HCT116 (cell line): ENCODE data around the gene MTURN. TPM values are rescaled to one million over a fixed set of nuclear protein-coding genes. Genes with fewer than 3 reads are reported as not detected.
A peak's percentile ranks its signal among the peaks of the same experiment; 100 is the strongest.

ENCODE experiments used
- ATAC-seq: fragments of 200-7000 bp; cut with Tn5 transposase; 2 replicates; pipeline ENCODE4 v1.9.1; 2020; ENCODE audit warnings: mild to moderate bottlenecking, moderate library complexity
- BruUV-seq: library from RNA; stranded (reverse); fragments of 400-500 nt; replicated peaks from 2 replicates; lab custom pipeline; 2021; lab: Mats Ljungman, UMichigan
- CTCF ChIA-PET: fragments of 300-600 bp; sonication (Branson Sonifier 250); formaldehyde crosslinking; loops from one replicate; lab custom pipeline; 2021; ENCODE audit warnings: antibody characterized with exemption; lab: Charles Lee
- POLR2A ChIA-PET: fragments of 300-600, 350-600 bp; sonication (Branson Sonifier 250); formaldehyde crosslinking; loops from one replicate; lab custom pipeline; 2021; ENCODE audit warnings: antibody characterized with exemption; lab: Charles Lee
- RAD21 ChIA-PET, 2 experiments: fragments of 300-600 bp; sonication (Branson Sonifier 250); formaldehyde crosslinking; loops; one replicate each; lab custom pipeline; 2023; ENCODE audit warnings: low total read pairs in 2 of 2; ENCODE audit not compliant: uncharacterized antibody in 2 of 2, unreplicated experiment in 2 of 2, low non-redundant PET in 1 of 2; lab: Charles Lee
- DNase-seq: peaks from one replicate; pipeline ENCODE4 v3.0.0-alpha.2; 2010; ENCODE audit warnings: low read depth, low spot score
- H2AFZ ChIP-seq: fragments of 200-600 bp; shearing (Covaris generic), sonication (generic); 2 replicates; pipeline ENCODE4 v1.6.1; 2017; ENCODE audit warnings: low read depth, mixed run types, mixed read lengths, antibody characterized with exemption, low read length; ENCODE audit not compliant: poor library complexity, severe bottlenecking
- H3K27ac ChIP-seq: 2 replicates; pipeline ENCODE4 v1.5.1; 2012; ENCODE audit warnings: low read depth, low read length
- H3K27me3 ChIP-seq: fragments of 200-600 bp; sonication (generic); 2 replicates; pipeline ENCODE4 v1.6.1; 2016; ENCODE audit warnings: mixed run types, low read length, mixed read lengths; ENCODE audit not compliant: insufficient read depth
- H3K36me3 ChIP-seq, 2 experiments: fragments of 200-500 bp in 1 of 2; fragments of 200-600 bp in 1 of 2; sonication (Bioruptor generic) in 1 of 2; sonication (generic) in 1 of 2; 2 replicates each; pipeline versions ENCODE4 v1.5.1 to v1.6.1; 2014 to 2016; ENCODE audit warnings: low read length in 2 of 2, inconsistent platforms in 1 of 2, mixed read lengths in 1 of 2, mixed run types in 1 of 2; ENCODE audit not compliant: insufficient read depth in 2 of 2, control insufficient read depth in 1 of 2
- H3K4me1 ChIP-seq, 2 experiments: fragments of 200-600 bp in 1 of 2; sonication (generic) in 1 of 2; 2 replicates each; pipeline versions ENCODE4 v1.5.1 to v1.6.1; 2012 to 2017; ENCODE audit warnings: low read length in 2 of 2, inconsistent platforms in 1 of 2, mild to moderate bottlenecking in 1 of 2, mixed read lengths in 1 of 2, mixed run types in 1 of 2, moderate library complexity in 1 of 2; ENCODE audit not compliant: insufficient read depth in 2 of 2, control insufficient read depth in 1 of 2
- H3K4me2 ChIP-seq: fragments of 200-600 bp; sonication (generic); 2 replicates; pipeline ENCODE4 v1.6.1; 2017; ENCODE audit warnings: mixed run types, low read length, mixed read lengths
- H3K4me3 ChIP-seq, 2 experiments: fragments of 200-600 bp in 1 of 2; sonication (generic) in 1 of 2; replicated peaks in 1 of 2; 2 replicates each; pipeline ENCODE4 v1.5.1; 2011 to 2016; ENCODE audit warnings: low read length in 2 of 2, control low read depth in 1 of 2, low read depth in 1 of 2, mild to moderate bottlenecking in 1 of 2, mixed read lengths in 1 of 2, mixed run types in 1 of 2
- H3K79me2 ChIP-seq: fragments of 200-600 bp; sonication (generic); 2 replicates; pipeline ENCODE4 v1.6.1; 2017; ENCODE audit warnings: mild to moderate bottlenecking, mixed run types, low read length, moderate library complexity, mixed read lengths; ENCODE audit not compliant: insufficient read depth
- H3K9ac ChIP-seq: fragments of 200-600 bp; sonication (generic); 2 replicates; pipeline ENCODE4 v1.6.1; 2016; ENCODE audit warnings: low read length, mixed read lengths
- H3K9me2 ChIP-seq: fragments of 200-600 bp; sonication (generic), shearing (Covaris generic); 2 replicates; pipeline ENCODE4 v1.6.1; 2017; ENCODE audit warnings: mixed run types, mild to moderate bottlenecking, moderate library complexity; ENCODE audit not compliant: insufficient read depth
- H3K9me3 ChIP-seq, 2 experiments: fragments of 200-500 bp in 1 of 2; fragments of 200-600 bp in 1 of 2; sonication (Bioruptor generic) in 1 of 2; sonication (generic) in 1 of 2; 2 replicates each; pipeline ENCODE4 v1.6.1; 2014 to 2017; ENCODE audit warnings: low read length in 2 of 2, mixed read lengths in 2 of 2, inconsistent platforms in 1 of 2, low read depth in 1 of 2, mild to moderate bottlenecking in 1 of 2, mixed run types in 1 of 2, moderate library complexity in 1 of 2; ENCODE audit not compliant: control insufficient read depth in 1 of 2, insufficient read depth in 1 of 2
- H4K20me1 ChIP-seq: fragments of 200-600 bp; sonication (generic), shearing (Covaris generic); 2 replicates; pipeline ENCODE4 v1.6.1; 2017; ENCODE audit warnings: mixed run types, mild to moderate bottlenecking, moderate library complexity; ENCODE audit not compliant: insufficient read depth
- CBX3 ChIP-seq: IDR thresholded peaks from 2 replicates; pipeline ENCODE4 v1.6.1; 2012; ENCODE audit warnings: low read depth
- CEBPB ChIP-seq: IDR thresholded peaks from 2 replicates; pipeline ENCODE4 v1.6.1; 2012; ENCODE audit warnings: low read depth
- EGR1 ChIP-seq: IDR thresholded peaks from 2 replicates; pipeline ENCODE4 v1.6.1; 2012; ENCODE audit warnings: low read depth
- ELF1 ChIP-seq: IDR thresholded peaks from 2 replicates; pipeline ENCODE4 v1.6.1; 2012; ENCODE audit warnings: low read depth, borderline replicate concordance
- EZH2 ChIP-seq: fragments of 200-600 bp; sonication (generic); IDR thresholded peaks from 2 replicates; pipeline ENCODE4 v1.6.1; 2017; ENCODE audit warnings: antibody characterized with exemption, mixed run types
- EZH2phosphoT487 ChIP-seq: fragments of 200-600 bp; IDR thresholded peaks from 2 replicates; pipeline ENCODE4 v1.6.1; 2018; ENCODE audit warnings: antibody characterized with exemption, borderline replicate concordance
- JUND ChIP-seq: IDR thresholded peaks from 2 replicates; pipeline ENCODE4 v1.6.1; 2012
- POLR2A ChIP-seq: IDR thresholded peaks from 2 replicates; pipeline ENCODE4 v1.7.0; 2011; ENCODE audit warnings: borderline replicate concordance; ENCODE audit not compliant: insufficient read depth, insufficient read length; ENCODE audit errors: extremely low read depth
- POLR2AphosphoS5 ChIP-seq: IDR thresholded peaks from 2 replicates; pipeline ENCODE4 v1.6.1; 2011; ENCODE audit warnings: mild to moderate bottlenecking, low read depth, low read length, moderate library complexity
- RAD21 ChIP-seq: IDR thresholded peaks from 2 replicates; pipeline ENCODE4 v1.6.1; 2012; ENCODE audit warnings: low read depth, mild to moderate bottlenecking
- SIN3A ChIP-seq: IDR thresholded peaks from 2 replicates; pipeline ENCODE4 v1.6.1; 2012; ENCODE audit warnings: low read depth
- SP1 ChIP-seq: IDR thresholded peaks from 2 replicates; pipeline ENCODE4 v1.6.1; 2012; ENCODE audit warnings: low read depth
- YY1 ChIP-seq: IDR thresholded peaks from 2 replicates; pipeline ENCODE4 v1.6.1; 2011; ENCODE audit warnings: low read length, low read depth, moderate library complexity, mild to moderate bottlenecking; ENCODE audit not compliant: insufficient replicate concordance; ENCODE audit errors: extremely low read depth
- ZNF274 ChIP-seq: fragments of 200-500 bp; sonication (Bioruptor generic); IDR thresholded peaks from 2 replicates; pipeline ENCODE4 v1.6.1; 2014; ENCODE audit warnings: mild to moderate bottlenecking, low read depth, low read length, inconsistent platforms
- intact Hi-C: fragments of 100-400 bp; cut with micrococcal nuclease; formaldehyde crosslinking; loops from 2 replicates; pipeline ENCODE4 v1.10.0; 2022
- total RNA-seq: library from RNA; stranded (reverse); gene quantifications from one replicate; pipeline ENCODE4 v1.2.1, GENCODE V29; 2021; ENCODE audit not compliant: unreplicated experiment
- TF ChIP-seq, protein P1 (sequence below): IDR thresholded peaks from 2 replicates; pipeline ENCODE4 v1.6.1; 2011; ENCODE audit warnings: mild to moderate bottlenecking, low read length, moderate library complexity; ENCODE audit not compliant: insufficient replicate concordance; ENCODE audit errors: extremely low read depth
- TF ChIP-seq, protein P2 (sequence below), 3 experiments: fragments of 200-600 bp in 1 of 3; sonication (generic) in 1 of 3; IDR thresholded peaks in 2 of 3; conservative IDR thresholded peaks in 1 of 3; 2 replicates each; pipeline ENCODE4 v1.5.1; 2012 to 2017; ENCODE audit warnings: low read depth in 2 of 3, low read length in 2 of 3, antibody characterized with exemption in 1 of 3, borderline replicate concordance in 1 of 3, control low read depth in 1 of 3, mild to moderate bottlenecking in 1 of 3, mixed read lengths in 1 of 3, mixed run types in 1 of 3, moderate library complexity in 1 of 3; ENCODE audit not compliant: insufficient read depth in 1 of 3

Gene MTURN
- total RNA-seq, 1 experiment from 2014 or later = 7.5 TPM

GRCh38 chr7:30173058-30173897 is 38.5 kb downstream of the MTURN start:
- Histone ChIP-seq H3K9ac (no peak overlapping the region), H4K20me1 (no peaks in the 10 kb centered on the region), H3K79me2 (no peaks in the 10 kb centered on the region)
- DNase-seq (no peak), ATAC-seq (peak; percentile 78)
- TF ChIP-seq POLR2AphosphoS5 (no peak), RAD21 (peak; percentile 28; the same call in 1 of the 2 replicates)
- TF ChIP-seq, all 23 proteins: peak for 1
- no peak overlapping the region for H2AFZ ChIP-seq
- H3K27ac ChIP-seq = no peak overlapping the region
- no peaks in the 10 kb centered on the region for H3K9me2 ChIP-seq
- CTCF ChIA-PET = interaction anchor here (0.9 kb wide), 1 partner anchor 391 kb away, joined by 3 read pairs; no protein-coding TSS in a partner anchor
- BruUV-seq = no TSS peak
- no peaks in the 10 kb centered on the region for H3K27me3 ChIP-seq
- RAD21 ChIA-PET = no interaction called here
- H3K4me3 ChIP-seq = no peak overlapping the region
- no peak overlapping the region for H3K4me2 ChIP-seq
- intact Hi-C loops = loop anchor here (5.0 kb wide), 1 partner anchor 224 kb away; no protein-coding TSS in a partner anchor
- no peaks in the 10 kb centered on the region for H3K9me3 ChIP-seq
- H3K4me1 ChIP-seq = peaks cover 0 to 4% of the 10 kb centered on the region in 2 experiments; a peak in 1 of 4 replicates
- no peaks in the 10 kb centered on the region for H3K36me3 ChIP-seq
- POLR2A ChIA-PET = no interaction called here

DNA sequence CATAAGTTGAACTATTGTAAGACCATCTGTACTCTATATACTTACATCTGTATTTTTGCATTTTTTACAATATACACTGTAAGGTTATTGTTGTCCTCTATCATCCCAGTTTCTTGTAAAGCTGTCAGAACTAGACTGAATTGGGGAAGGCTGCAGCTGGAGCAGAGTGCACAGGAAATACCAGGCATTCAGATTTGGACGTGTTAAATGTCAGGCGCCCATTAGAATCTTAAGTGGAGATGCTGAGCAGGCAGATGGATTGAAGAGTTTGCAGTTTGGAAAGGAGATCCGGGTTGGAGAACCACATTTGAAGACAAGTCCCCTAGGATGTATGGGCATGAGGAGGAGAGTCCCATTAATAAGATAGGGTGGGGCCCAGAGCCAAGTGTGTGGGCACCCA is 40.4 kb downstream of the MTURN start:
- Histone ChIP-seq H4K20me1 (no peaks in the 10 kb centered on the region), H3K27ac (no peak overlapping the region), H3K79me2 (no peaks in the 10 kb centered on the region), H3K27me3 (no peaks in the 10 kb centered on the region), H3K4me3 (no peak overlapping the region), H3K9ac (no peak overlapping the region), H3K9me3 (no peaks in the 10 kb centered on the region), H3K9me2 (no peaks in the 10 kb centered on the region), H2AFZ (no peak overlapping the region), H3K4me2 (no peak overlapping the region), H3K4me1 (peaks cover 0 to 4% of the 10 kb centered on the region in 2 experiments; a peak in 1 of 4 replicates), H3K36me3 (no peaks in the 10 kb centered on the region)
- ATAC-seq (no peak), DNase-seq (no peak)
- ChIA-PET CTCF (no interaction called here), RAD21 (no interaction called here), POLR2A (no interaction called here)
- TF ChIP-seq EGR1 (no peak), EZH2 (no peak), CEBPB (no peak), YY1 (no peak), CBX3 (no peak), RAD21 (no peak), POLR2AphosphoS5 (no peak), EZH2phosphoT487 (no peak), SIN3A (no peak), ELF1 (no peak), POLR2A (no peak), ZNF274 (no peak), SP1 (no peak), JUND (no peak)
- TF ChIP-seq, protein P1, sequence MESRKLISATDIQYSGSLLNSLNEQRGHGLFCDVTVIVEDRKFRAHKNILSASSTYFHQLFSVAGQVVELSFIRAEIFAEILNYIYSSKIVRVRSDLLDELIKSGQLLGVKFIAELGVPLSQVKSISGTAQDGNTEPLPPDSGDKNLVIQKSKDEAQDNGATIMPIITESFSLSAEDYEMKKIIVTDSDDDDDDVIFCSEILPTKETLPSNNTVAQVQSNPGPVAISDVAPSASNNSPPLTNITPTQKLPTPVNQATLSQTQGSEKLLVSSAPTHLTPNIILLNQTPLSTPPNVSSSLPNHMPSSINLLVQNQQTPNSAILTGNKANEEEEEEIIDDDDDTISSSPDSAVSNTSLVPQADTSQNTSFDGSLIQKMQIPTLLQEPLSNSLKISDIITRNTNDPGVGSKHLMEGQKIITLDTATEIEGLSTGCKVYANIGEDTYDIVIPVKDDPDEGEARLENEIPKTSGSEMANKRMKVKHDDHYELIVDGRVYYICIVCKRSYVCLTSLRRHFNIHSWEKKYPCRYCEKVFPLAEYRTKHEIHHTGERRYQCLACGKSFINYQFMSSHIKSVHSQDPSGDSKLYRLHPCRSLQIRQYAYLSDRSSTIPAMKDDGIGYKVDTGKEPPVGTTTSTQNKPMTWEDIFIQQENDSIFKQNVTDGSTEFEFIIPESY = no peak
- TF ChIP-seq, protein P2, sequence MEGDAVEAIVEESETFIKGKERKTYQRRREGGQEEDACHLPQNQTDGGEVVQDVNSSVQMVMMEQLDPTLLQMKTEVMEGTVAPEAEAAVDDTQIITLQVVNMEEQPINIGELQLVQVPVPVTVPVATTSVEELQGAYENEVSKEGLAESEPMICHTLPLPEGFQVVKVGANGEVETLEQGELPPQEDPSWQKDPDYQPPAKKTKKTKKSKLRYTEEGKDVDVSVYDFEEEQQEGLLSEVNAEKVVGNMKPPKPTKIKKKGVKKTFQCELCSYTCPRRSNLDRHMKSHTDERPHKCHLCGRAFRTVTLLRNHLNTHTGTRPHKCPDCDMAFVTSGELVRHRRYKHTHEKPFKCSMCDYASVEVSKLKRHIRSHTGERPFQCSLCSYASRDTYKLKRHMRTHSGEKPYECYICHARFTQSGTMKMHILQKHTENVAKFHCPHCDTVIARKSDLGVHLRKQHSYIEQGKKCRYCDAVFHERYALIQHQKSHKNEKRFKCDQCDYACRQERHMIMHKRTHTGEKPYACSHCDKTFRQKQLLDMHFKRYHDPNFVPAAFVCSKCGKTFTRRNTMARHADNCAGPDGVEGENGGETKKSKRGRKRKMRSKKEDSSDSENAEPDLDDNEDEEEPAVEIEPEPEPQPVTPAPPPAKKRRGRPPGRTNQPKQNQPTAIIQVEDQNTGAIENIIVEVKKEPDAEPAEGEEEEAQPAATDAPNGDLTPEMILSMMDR (IDR thresholded peaks at IDR 0.05 in 2 of 3, conservative IDR thresholded peaks at IDR 0.05 in 1 of 3; ENCODE audit: borderline replicate concordance in 1 of 3, insufficient read depth in 1 of 3, low read depth in 2 of 3, low read length in 2 of 3) = no peak
- intact Hi-C loops = no loop called here
- BruUV-seq = no TSS peak
